ENCODE results near the gene KRTAP16-1. TPM values are rescaled to one million over a fixed set of nuclear protein-coding genes. Genes with fewer than 3 reads are reported as not detected.

The KRTAP16-1 gene
- total and polyA plus RNA-seq, 4 donors = not detected

DNA sequence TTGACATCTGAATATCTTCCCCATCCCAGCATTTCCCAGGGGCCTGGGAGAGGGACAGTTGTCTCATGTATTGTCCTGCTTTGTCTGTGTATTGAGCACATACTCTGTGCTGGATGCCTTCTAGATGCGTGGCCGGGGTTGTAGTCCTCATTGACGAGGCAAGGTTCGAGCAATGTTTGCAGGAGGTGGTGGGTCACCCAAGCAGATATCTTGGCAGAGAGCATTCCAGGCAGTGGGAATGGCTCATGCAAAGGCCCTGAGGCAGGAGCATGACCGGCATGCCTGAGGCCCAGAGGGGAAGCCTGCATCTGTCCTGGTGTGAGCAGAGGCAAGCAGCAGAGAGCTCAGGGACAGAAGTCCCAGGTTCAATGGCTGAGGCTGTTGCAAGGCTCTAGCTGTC, 24.0 kb upstream of the KRTAP16-1 start:
- Histone ChIP-seq H3K4me3 (ENCODE audit: low read length in 2 of 2) (no peak overlapping the region), H3K9me3 (ENCODE audit: control insufficient read depth, low read length) (no peaks in the 10 kb centered on the region), H3K27ac (ENCODE audit: low read depth in 1 of 2, low read length in 2 of 2) (no peak overlapping the region), H3K4me1 (ENCODE audit: control insufficient read depth in 1 of 2, insufficient read depth in 2 of 2, low read length in 2 of 2) (no peaks in the 10 kb centered on the region), H3K27me3 (ENCODE audit: control insufficient read depth in 1 of 2, insufficient read depth in 2 of 2, low read length in 1 of 2) (no peaks in the 10 kb centered on the region), H3K36me3 (ENCODE audit: control insufficient read depth in 1 of 2, insufficient read depth in 2 of 2, low read length in 1 of 2) (no peaks in the 10 kb centered on the region)
- DNase-seq (no peak), ATAC-seq (ENCODE audit: low FRiP score) (no peak)
- 94 to 95% methylated on average over 5 of the region's 5 CpGs for WGBS, 2 donors
- intact Hi-C loops (cut with DNase I) = no loop called here

DNA sequence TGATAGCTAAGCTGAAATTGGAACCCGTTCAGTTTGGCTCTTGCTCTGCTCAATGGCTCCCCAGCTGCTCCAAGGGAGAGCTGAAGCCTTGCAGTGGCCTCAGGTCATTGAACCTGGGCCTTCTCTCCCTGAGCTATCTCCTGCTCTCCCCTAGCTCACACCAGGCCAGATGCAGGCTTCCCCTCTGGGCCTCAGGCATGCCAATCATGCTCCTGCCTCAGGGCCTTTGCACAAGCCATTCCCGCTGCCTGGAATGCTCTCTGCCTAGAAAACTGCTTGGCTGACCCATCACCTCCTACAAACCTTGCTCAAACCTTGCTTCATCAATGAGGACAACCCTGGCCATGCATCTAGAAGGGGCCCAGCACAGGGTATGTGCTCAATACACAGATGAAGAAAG, 23.1 kb upstream of the KRTAP16-1 start:
- H3K27me3 ChIP-seq (ENCODE audit: control insufficient read depth in 1 of 2, insufficient read depth in 2 of 2, low read length in 1 of 2) = no peaks in the 10 kb centered on the region
- H3K4me1 ChIP-seq (ENCODE audit: control insufficient read depth in 1 of 2, insufficient read depth in 2 of 2, low read length in 2 of 2) = no peaks in the 10 kb centered on the region
- H3K36me3 ChIP-seq (ENCODE audit: control insufficient read depth in 1 of 2, insufficient read depth in 2 of 2, low read length in 1 of 2) = no peaks in the 10 kb centered on the region
- intact Hi-C loops (cut with DNase I) = no loop called here
- ATAC-seq (ENCODE audit: low FRiP score) (no peak), DNase-seq (no peak)
- no peaks in the 10 kb centered on the region for H3K9me3 ChIP-seq (ENCODE audit: control insufficient read depth, low read length)
- H3K4me3 ChIP-seq (ENCODE audit: low read length in 2 of 2) = no peak overlapping the region
- 78 to 83% methylated on average over 2 of the region's 2 CpGs for WGBS, 2 donors
- no peak overlapping the region for H3K27ac ChIP-seq (ENCODE audit: low read depth in 1 of 2, low read length in 2 of 2)

DNA sequence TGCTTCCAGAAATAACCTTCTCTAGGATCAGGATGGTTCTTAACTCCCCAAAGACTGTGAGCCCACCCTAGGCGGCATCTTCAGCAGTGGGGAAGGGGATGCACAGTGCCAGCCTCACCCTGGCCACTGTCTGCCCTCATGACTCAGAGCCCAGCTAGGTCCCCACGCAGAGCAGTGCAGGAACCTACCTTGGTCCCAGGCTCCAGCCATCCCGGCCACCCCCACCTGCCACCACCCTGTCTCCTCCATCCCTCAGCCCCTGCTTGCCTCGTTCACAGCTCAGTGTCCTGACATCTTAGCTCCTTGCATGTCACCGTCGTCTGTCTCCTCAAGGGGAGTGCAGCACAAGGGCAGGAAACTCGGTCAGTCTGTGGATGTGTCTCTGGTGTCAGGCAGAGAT, 22.5 kb upstream of the KRTAP16-1 start:
- H3K27me3 ChIP-seq (ENCODE audit: control insufficient read depth in 1 of 2, insufficient read depth in 2 of 2, low read length in 1 of 2) = no peaks in the 10 kb centered on the region
- no peak overlapping the region for H3K4me3 ChIP-seq (ENCODE audit: low read length in 2 of 2)
- intact Hi-C loops (cut with DNase I) = no loop called here
- H3K27ac ChIP-seq (ENCODE audit: low read depth in 1 of 2, low read length in 2 of 2) = no peak overlapping the region
- no peaks in the 10 kb centered on the region for H3K4me1 ChIP-seq (ENCODE audit: control insufficient read depth in 1 of 2, insufficient read depth in 2 of 2, low read length in 2 of 2)
- H3K9me3 ChIP-seq (ENCODE audit: control insufficient read depth, low read length) = no peaks in the 10 kb centered on the region
- WGBS, 2 donors = 60 to 68% methylated on average over 7 of the region's 7 CpGs
- H3K36me3 ChIP-seq (ENCODE audit: control insufficient read depth in 1 of 2, insufficient read depth in 2 of 2, low read length in 1 of 2) = no peaks in the 10 kb centered on the region
- no peak for DNase-seq
- no peak for ATAC-seq (ENCODE audit: low FRiP score)

- Histone ChIP-seq H3K4me1 (ENCODE audit: control insufficient read depth in 1 of 2, insufficient read depth in 2 of 2, low read length in 2 of 2) (no peaks in the 10 kb centered on the region), H3K36me3 (ENCODE audit: control insufficient read depth in 1 of 2, insufficient read depth in 2 of 2, low read length in 1 of 2) (no peaks in the 10 kb centered on the region), H3K9me3 (ENCODE audit: control insufficient read depth, low read length) (no peaks in the 10 kb centered on the region), H3K4me3 (ENCODE audit: low read length in 2 of 2) (no peak overlapping the region), H3K27me3 (ENCODE audit: control insufficient read depth in 1 of 2, insufficient read depth in 2 of 2, low read length in 1 of 2) (no peaks in the 10 kb centered on the region), H3K27ac (ENCODE audit: low read depth in 1 of 2, low read length in 2 of 2) (no peak overlapping the region)
- intact Hi-C loops (cut with DNase I) = loop anchor here in 1 of 2 donors (10.0 kb wide), 1 partner anchor 415 kb away; no protein-coding TSS in a partner anchor
- DNase-seq = peak in 1 of 2 donors; percentile 52
- peak; percentile 20 for ATAC-seq (ENCODE audit: low FRiP score)
- WGBS, 2 donors = 52 to 53% methylated on average over 13 of the region's 13 CpGs
Observed at GRCh38 chr17:41329279-41329948, 20.3 kb upstream of the KRTAP16-1 start.

DNA sequence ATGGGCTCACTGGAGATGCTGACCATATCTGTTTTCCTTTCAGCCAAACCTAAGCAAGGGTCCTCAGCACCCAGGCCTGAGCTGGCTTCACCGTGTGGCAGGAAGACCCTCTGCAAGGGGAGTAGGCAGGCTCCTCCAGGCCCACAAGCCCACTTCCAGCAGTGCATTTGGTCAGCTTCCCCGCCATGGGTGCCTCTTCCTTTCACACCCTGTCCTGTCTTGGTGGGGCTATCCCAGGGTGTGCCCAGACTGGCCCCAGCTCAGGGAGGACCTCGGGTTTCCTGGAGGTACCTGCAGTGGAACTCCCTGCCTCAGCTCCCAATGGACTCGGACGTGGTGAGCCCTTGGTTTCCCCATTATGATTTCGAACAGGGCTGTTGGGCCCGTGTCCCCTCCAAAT, 19.1 kb upstream of the KRTAP16-1 start:
- H3K36me3 ChIP-seq (ENCODE audit: control insufficient read depth in 1 of 2, insufficient read depth in 2 of 2, low read length in 1 of 2) = no peaks in the 10 kb centered on the region
- intact Hi-C loops (cut with DNase I) = loop anchor here in 1 of 2 donors (10.0 kb wide), 1 partner anchor 413 kb away; no protein-coding TSS in a partner anchor
- H3K4me3 ChIP-seq (ENCODE audit: low read length in 2 of 2) = no peak overlapping the region
- no peaks in the 10 kb centered on the region for H3K4me1 ChIP-seq (ENCODE audit: control insufficient read depth in 1 of 2, insufficient read depth in 2 of 2, low read length in 2 of 2)
- WGBS, 2 donors = 87 to 91% methylated on average over 7 of the region's 7 CpGs
- ATAC-seq (ENCODE audit: low FRiP score) (no peak), DNase-seq (no peak)
- H3K27me3 ChIP-seq (ENCODE audit: control insufficient read depth in 1 of 2, insufficient read depth in 2 of 2, low read length in 1 of 2) = no peaks in the 10 kb centered on the region
- H3K9me3 ChIP-seq (ENCODE audit: control insufficient read depth, low read length) = no peaks in the 10 kb centered on the region
- H3K27ac ChIP-seq (ENCODE audit: low read depth in 1 of 2, low read length in 2 of 2) = no peak overlapping the region

DNA sequence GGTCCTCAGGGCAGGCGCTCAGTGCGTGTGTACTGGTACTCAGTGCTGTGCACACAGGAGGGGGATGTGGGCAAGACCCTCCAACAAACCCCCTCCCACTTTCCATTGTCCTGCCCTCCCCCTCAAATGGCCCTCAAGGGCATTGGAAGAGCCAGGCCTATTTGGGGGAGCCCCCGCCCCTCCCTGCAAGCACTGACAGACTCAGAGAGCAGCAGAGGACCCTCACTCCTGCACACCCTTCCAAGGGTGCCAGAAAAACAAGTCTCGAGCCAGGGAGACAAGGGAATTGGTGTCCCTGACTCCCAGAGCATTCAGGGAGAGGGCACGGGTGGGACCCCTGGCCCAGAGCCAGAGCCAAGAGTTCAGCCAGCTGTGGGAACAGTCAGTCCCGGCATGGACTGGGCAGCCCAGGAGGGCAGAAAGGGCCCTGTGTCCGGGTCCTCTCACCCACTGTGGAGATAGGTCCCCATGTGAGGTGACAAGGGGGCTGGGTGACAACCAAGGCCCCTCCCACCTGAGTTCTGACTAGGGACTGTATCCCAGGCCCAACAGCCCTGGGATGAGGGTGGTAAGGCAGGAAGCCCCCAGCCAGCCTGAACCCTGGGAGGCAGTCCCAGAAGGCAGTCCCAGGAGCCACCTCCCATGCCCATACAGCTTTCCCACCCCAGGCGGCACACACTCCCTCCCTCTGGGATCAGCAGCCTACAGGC, 18.5 kb upstream of the KRTAP16-1 start:
- intact Hi-C loops (cut with DNase I) = loop anchor here in 1 of 2 donors (10.0 kb wide), 1 partner anchor 413 kb away; no protein-coding TSS in a partner anchor
- ATAC-seq (ENCODE audit: low FRiP score) = no peak

GRCh38 chr17:41326173-41327145, 17.4 kb upstream of the KRTAP16-1 start:
- Histone ChIP-seq H3K36me3 (ENCODE audit: control insufficient read depth in 1 of 2, insufficient read depth in 2 of 2, low read length in 1 of 2) (no peaks in the 10 kb centered on the region), H3K4me3 (ENCODE audit: low read length in 2 of 2) (no peak overlapping the region), H3K27me3 (ENCODE audit: control insufficient read depth in 1 of 2, insufficient read depth in 2 of 2, low read length in 1 of 2) (no peaks in the 10 kb centered on the region), H3K4me1 (ENCODE audit: control insufficient read depth in 1 of 2, insufficient read depth in 2 of 2, low read length in 2 of 2) (no peaks in the 10 kb centered on the region), H3K27ac (ENCODE audit: low read depth in 1 of 2, low read length in 2 of 2) (no peak overlapping the region), H3K9me3 (ENCODE audit: control insufficient read depth, low read length) (no peaks in the 10 kb centered on the region)
- WGBS, 2 donors = 87 to 88% methylated on average over 18 of the region's 18 CpGs
- ATAC-seq (ENCODE audit: low FRiP score) (no peak), DNase-seq (no peak)
- intact Hi-C loops (cut with DNase I) = loop anchor here in 1 of 2 donors (10.0 kb wide), 1 partner anchor 412 kb away; no protein-coding TSS in a partner anchor

More for the DNA sequence above, 18.5 kb upstream of the KRTAP16-1 start:
- H3K4me3 ChIP-seq (ENCODE audit: low read length in 2 of 2) = no peak overlapping the region
- no peaks in the 10 kb centered on the region for H3K9me3 ChIP-seq (ENCODE audit: control insufficient read depth, low read length)
- no peaks in the 10 kb centered on the region for H3K36me3 ChIP-seq (ENCODE audit: control insufficient read depth in 1 of 2, insufficient read depth in 2 of 2, low read length in 1 of 2)
- H3K27me3 ChIP-seq (ENCODE audit: control insufficient read depth in 1 of 2, insufficient read depth in 2 of 2, low read length in 1 of 2) = no peaks in the 10 kb centered on the region
- no peaks in the 10 kb centered on the region for H3K4me1 ChIP-seq (ENCODE audit: control insufficient read depth in 1 of 2, insufficient read depth in 2 of 2, low read length in 2 of 2)
- no peak for DNase-seq
- H3K27ac ChIP-seq (ENCODE audit: low read depth in 1 of 2, low read length in 2 of 2) = no peak overlapping the region
- WGBS, 2 donors = 68 to 77% methylated on average over 8 of the region's 8 CpGs

GRCh38 chr17:41325611-41326010, 16.5 kb upstream of the KRTAP16-1 start:
- intact Hi-C loops (cut with DNase I) = loop anchor here in 1 of 2 donors (10.0 kb wide), 1 partner anchor 411 kb away; no protein-coding TSS in a partner anchor
- DNase-seq (no peak), ATAC-seq (ENCODE audit: low FRiP score) (no peak)
- Histone ChIP-seq H3K27me3 (ENCODE audit: control insufficient read depth in 1 of 2, insufficient read depth in 2 of 2, low read length in 1 of 2) (no peaks in the 10 kb centered on the region), H3K27ac (ENCODE audit: low read depth in 1 of 2, low read length in 2 of 2) (no peak overlapping the region), H3K9me3 (ENCODE audit: control insufficient read depth, low read length) (no peaks in the 10 kb centered on the region), H3K4me1 (ENCODE audit: control insufficient read depth in 1 of 2, insufficient read depth in 2 of 2, low read length in 2 of 2) (no peaks in the 10 kb centered on the region), H3K36me3 (ENCODE audit: control insufficient read depth in 1 of 2, insufficient read depth in 2 of 2, low read length in 1 of 2) (no peaks in the 10 kb centered on the region), H3K4me3 (ENCODE audit: low read length in 2 of 2) (no peak overlapping the region)
- 85 to 87% methylated on average over 6 of the region's 6 CpGs for WGBS, 2 donors
